HEK293 (cell line): ENCODE results near the gene OR1L4.

ENCODE experiments used
- CTCF ChIA-PET: fragments of 350-600 bp; formaldehyde crosslinking; extraction: SDS; loops from one replicate; lab custom pipeline; 2021; ENCODE audit warnings: antibody characterized with exemption; lab: Yijun Ruan, JAX
- POLR2A ChIA-PET: fragments of 300-600 bp; formaldehyde crosslinking; extraction: SDS; loops from one replicate; lab custom pipeline; 2020; ENCODE audit warnings: antibody characterized with exemption, inconsistent platforms; lab: Yijun Ruan, JAX
- H3K27ac ChIP-seq: fragments of 200-500 bp; sonication (Bioruptor generic); 2 replicates; pipeline ENCODE4 v1.5.1; 2014; ENCODE audit warnings: low read depth, low read length, control low read depth, inconsistent platforms; ENCODE audit errors: extremely low read depth
- H3K36me3 ChIP-seq, 2 experiments: fragments of 200-500 bp in 1 of 2; sonication (Bioruptor generic) in 1 of 2; 1 replicate in 1 of 2; 2 replicates in 1 of 2; pipeline ENCODE4 v1.5.1; 2014 to 2017; ENCODE audit warnings: inconsistent platforms in 2 of 2, low read length in 2 of 2; ENCODE audit not compliant: control insufficient read depth in 2 of 2, insufficient read depth in 1 of 2
- H3K4me1 ChIP-seq: fragments of 200-500 bp; sonication (Bioruptor generic); 2 replicates; pipeline ENCODE4 v1.5.1; 2014; ENCODE audit warnings: mild to moderate bottlenecking, low read length, inconsistent platforms; ENCODE audit not compliant: control insufficient read depth, insufficient read depth
- H3K4me3 ChIP-seq: 2 replicates; pipeline ENCODE4 v1.5.1; 2011; ENCODE audit warnings: low read depth, mild to moderate bottlenecking, control low read depth, low read length, moderate library complexity
- H3K9me3 ChIP-seq: fragments of 200-500 bp; sonication (Bioruptor generic); 2 replicates; pipeline ENCODE4 v1.5.1; 2014; ENCODE audit warnings: low read depth, low read length, inconsistent platforms; ENCODE audit not compliant: control insufficient read depth, insufficient read depth
- AEBP2 ChIP-seq: fragments of 450-650 bp; formaldehyde crosslinking; IDR thresholded peaks from 2 replicates; pipeline ENCODE4 v1.5.1; 2016; ENCODE audit warnings: missing biosample characterization, missing genetic modification characterization, borderline replicate concordance
- BCL11A ChIP-seq: fragments of 450-650 bp; formaldehyde crosslinking; IDR thresholded peaks from 2 replicates; pipeline ENCODE4 v1.5.1; 2016; ENCODE audit warnings: low read depth, missing biosample characterization, missing genetic modification characterization
- CTCF ChIP-seq: fragments of 450-650 bp; formaldehyde crosslinking; IDR thresholded peaks from 2 replicates; pipeline ENCODE4 v1.5.1; 2016; ENCODE audit warnings: missing biosample characterization, missing genetic modification characterization
- ELK4 ChIP-seq: IDR thresholded peaks from 2 replicates; pipeline ENCODE4 v1.6.1; 2011; ENCODE audit warnings: mild to moderate bottlenecking, low read depth, low read length, borderline replicate concordance
- FEZF1 ChIP-seq: fragments of 450-650 bp; formaldehyde crosslinking; IDR thresholded peaks from 2 replicates; pipeline ENCODE4 v1.5.1; 2016; ENCODE audit warnings: missing biosample characterization, missing genetic modification characterization
- HOXC10 ChIP-seq: sonication (generic); formaldehyde crosslinking; IDR thresholded peaks from 2 replicates; pipeline ENCODE4 v1.8.1; 2023; ENCODE audit warnings: mild to moderate bottlenecking, missing genetic modification reagents
- INSM2 ChIP-seq: fragments of 450-650 bp; formaldehyde crosslinking; IDR thresholded peaks from 2 replicates; pipeline ENCODE4 v1.5.1; 2016; ENCODE audit warnings: missing biosample characterization, missing genetic modification characterization
- MEIS1 ChIP-seq: sonication (generic); formaldehyde crosslinking; IDR thresholded peaks from 2 replicates; pipeline ENCODE4 v1.8.1; 2022; ENCODE audit warnings: missing genetic modification reagents, mild to moderate bottlenecking, borderline replicate concordance
- OVOL3 ChIP-seq: fragments of 450-650 bp; formaldehyde crosslinking; IDR thresholded peaks from 2 replicates; pipeline ENCODE4 v1.5.1; 2016; ENCODE audit warnings: missing biosample characterization, missing genetic modification characterization
- REST ChIP-seq: fragments of 450-650 bp; formaldehyde crosslinking; IDR thresholded peaks from 2 replicates; pipeline ENCODE4 v1.5.1; 2016; ENCODE audit warnings: missing biosample characterization, missing genetic modification characterization
- SP3 ChIP-seq: fragments of 450-650 bp; formaldehyde crosslinking; IDR thresholded peaks from 2 replicates; pipeline ENCODE4 v1.5.1; 2016; ENCODE audit warnings: missing biosample characterization, missing genetic modification characterization
- ZBTB8A ChIP-seq: fragments of 450-650 bp; formaldehyde crosslinking; IDR thresholded peaks from 2 replicates; pipeline ENCODE4 v1.5.1; 2016; ENCODE audit warnings: missing biosample characterization, missing genetic modification characterization
- ZNF112 ChIP-seq: fragments of 450-650 bp; formaldehyde crosslinking; IDR thresholded peaks from 2 replicates; pipeline ENCODE4 v1.5.0; 2017; ENCODE audit warnings: missing biosample characterization, missing genetic modification characterization
- ZNF280C ChIP-seq: fragments of 450-650 bp; formaldehyde crosslinking; IDR thresholded peaks from 2 replicates; pipeline ENCODE4 v1.5.1; 2016; ENCODE audit warnings: missing biosample characterization, missing genetic modification characterization
- ZNF324 ChIP-seq: fragments of 450-650 bp; formaldehyde crosslinking; IDR thresholded peaks from 2 replicates; pipeline ENCODE4 v1.5.1; 2016; ENCODE audit warnings: missing biosample characterization, missing genetic modification characterization
- ZNF501 ChIP-seq: fragments of 450-650 bp; formaldehyde crosslinking; IDR thresholded peaks from 2 replicates; pipeline ENCODE4 v1.5.1; 2016; ENCODE audit warnings: missing biosample characterization, missing genetic modification characterization
- ZNF521 ChIP-seq: fragments of 450-650 bp; formaldehyde crosslinking; IDR thresholded peaks from 2 replicates; pipeline ENCODE4 v1.5.1; 2017; ENCODE audit warnings: missing biosample characterization, mild to moderate bottlenecking, missing genetic modification characterization
- ZNF629 ChIP-seq: fragments of 450-650 bp; formaldehyde crosslinking; IDR thresholded peaks from 2 replicates; pipeline ENCODE4 v1.5.1; 2017; ENCODE audit warnings: missing biosample characterization, missing genetic modification characterization
- ZNF704 ChIP-seq: fragments of 450-650 bp; formaldehyde crosslinking; IDR thresholded peaks from 2 replicates; pipeline ENCODE4 v1.5.1; 2016; ENCODE audit warnings: missing biosample characterization, missing genetic modification characterization
- ZSCAN16 ChIP-seq: fragments of 450-650 bp; formaldehyde crosslinking; IDR thresholded peaks from 2 replicates; pipeline ENCODE4 v1.5.1; 2016; ENCODE audit warnings: missing biosample characterization, missing genetic modification characterization
- ZSCAN30 ChIP-seq: fragments of 450-650 bp; IDR thresholded peaks from 2 replicates; pipeline ENCODE4 v1.5.1; 2018; ENCODE audit warnings: missing biosample characterization, mild to moderate bottlenecking, missing genetic modification characterization, moderate library complexity
- TF ChIP-seq, protein P1 (sequence below): fragments of 450-650 bp; IDR thresholded peaks from 2 replicates; pipeline ENCODE4 v1.5.1; 2018; ENCODE audit warnings: missing biosample characterization, mild to moderate bottlenecking, missing genetic modification characterization

The OR1L4 gene

DNA sequence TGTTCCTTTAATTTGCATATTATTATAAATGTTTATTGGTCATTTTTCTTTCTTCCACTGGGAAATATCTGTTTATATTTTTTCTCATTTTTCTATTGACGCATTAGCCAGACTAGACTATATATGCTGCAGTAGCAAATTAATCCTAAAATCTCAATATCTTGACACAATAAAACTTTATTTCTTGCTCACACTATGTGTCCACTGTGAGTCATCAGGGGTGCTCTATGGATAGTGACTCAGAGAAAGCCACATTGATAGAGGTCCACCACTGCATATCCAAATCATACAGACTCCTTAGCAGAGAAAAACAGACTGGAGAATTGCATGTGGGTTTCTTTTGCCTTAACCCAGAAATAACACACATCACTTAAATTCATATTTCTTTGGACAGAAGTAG lies 28.1 kb upstream of the OR1L4 start:
- POLR2A ChIA-PET: no interaction called here
- H3K4me3 ChIP-seq: no peak overlapping the region
- CTCF ChIA-PET: no interaction called here
- no peaks in the 10 kb centered on the region for H3K9me3 ChIP-seq
- TF ChIP-seq SP3 (tag by site-specific recombination): no peak
- no peak for TF ChIP-seq ZBTB8A (tag by site-specific recombination)
- no peak for TF ChIP-seq CTCF
- no peak for TF ChIP-seq ZNF501
- TF ChIP-seq, protein P1, sequence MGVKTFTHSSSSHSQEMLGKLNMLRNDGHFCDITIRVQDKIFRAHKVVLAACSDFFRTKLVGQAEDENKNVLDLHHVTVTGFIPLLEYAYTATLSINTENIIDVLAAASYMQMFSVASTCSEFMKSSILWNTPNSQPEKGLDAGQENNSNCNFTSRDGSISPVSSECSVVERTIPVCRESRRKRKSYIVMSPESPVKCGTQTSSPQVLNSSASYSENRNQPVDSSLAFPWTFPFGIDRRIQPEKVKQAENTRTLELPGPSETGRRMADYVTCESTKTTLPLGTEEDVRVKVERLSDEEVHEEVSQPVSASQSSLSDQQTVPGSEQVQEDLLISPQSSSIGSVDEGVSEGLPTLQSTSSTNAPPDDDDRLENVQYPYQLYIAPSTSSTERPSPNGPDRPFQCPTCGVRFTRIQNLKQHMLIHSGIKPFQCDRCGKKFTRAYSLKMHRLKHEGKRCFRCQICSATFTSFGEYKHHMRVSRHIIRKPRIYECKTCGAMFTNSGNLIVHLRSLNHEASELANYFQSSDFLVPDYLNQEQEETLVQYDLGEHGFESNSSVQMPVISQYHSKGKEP: no peak
- TF ChIP-seq ZNF521 (tag by site-specific recombination): no peak
- TF ChIP-seq ZNF280C (tag by site-specific recombination): no peak
- no peak for TF ChIP-seq HOXC10
- TF ChIP-seq OVOL3 (tag by site-specific recombination): no peak
- TF ChIP-seq BCL11A (tag by site-specific recombination): no peak
- no peak for TF ChIP-seq FEZF1 (tag by site-specific recombination)
- TF ChIP-seq ELK4: no peak
- TF ChIP-seq ZNF629 (tag by site-specific recombination): no peak
- no peak for TF ChIP-seq ZSCAN30 (tag by site-specific recombination)
- TF ChIP-seq ZNF112 (tag by site-specific recombination): no peak
- TF ChIP-seq ZSCAN16 (tag by site-specific recombination): no peak
- no peak for TF ChIP-seq AEBP2 (tag by site-specific recombination)
- no peaks in the 10 kb centered on the region for H3K4me1 ChIP-seq
- no peak overlapping the region for H3K27ac ChIP-seq
- H3K36me3 ChIP-seq: no peaks in the 10 kb centered on the region

GRCh38 chr9:122718038-122718437 lies 5.8 kb upstream of the OR1L4 start:
- H3K4me1 ChIP-seq: no peaks in the 10 kb centered on the region
- H3K27ac ChIP-seq: no peak overlapping the region
- TF ChIP-seq INSM2 (tag by site-specific recombination): no peak
- no peak for TF ChIP-seq MEIS1
- TF ChIP-seq ZNF324 (tag by site-specific recombination): no peak
- TF ChIP-seq REST (tag by site-specific recombination): no peak
- no peak for TF ChIP-seq ZNF704 (tag by site-specific recombination)
- TF ChIP-seq, all 188 proteins: peak for 0
- H3K4me3 ChIP-seq: no peak overlapping the region
- H3K36me3 ChIP-seq: no peaks in the 10 kb centered on the region
- H3K9me3 ChIP-seq: no peaks in the 10 kb centered on the region
- CTCF ChIA-PET: no interaction called here
- POLR2A ChIA-PET: no interaction called here
